IMR-90 (cell line): ENCODE results near the gene RMND1. TPM values are rescaled to one million over a fixed set of nuclear protein-coding genes. Genes with fewer than 3 reads are reported as not detected.

Experiments
- ATAC-seq: fragments of 200-7000 bp; cut with Tn5 transposase; 2 replicates; pipeline ENCODE4 v1.9.1; 2020; ENCODE audit warnings: low read depth, mild to moderate bottlenecking, moderate library complexity
- BruUV-seq: library from RNA; stranded (reverse); fragments of 400-500 nt; replicated peaks from 2 replicates; lab custom pipeline; 2021; lab: Mats Ljungman, UMichigan
- CTCF ChIA-PET: fragments of 300-600 bp; formaldehyde crosslinking; extraction: SDS; loops from one replicate; lab custom pipeline; 2021; ENCODE audit warnings: antibody characterized with exemption; lab: Yijun Ruan, JAX
- POLR2A ChIA-PET: fragments of 300-600 bp; sonication (Branson Sonifier 250); formaldehyde crosslinking; loops from one replicate; lab custom pipeline; 2022; ENCODE audit warnings: antibody characterized with exemption; ENCODE audit not compliant: unreplicated experiment; lab: Charles Lee
- DNase-seq: peaks from one replicate; pipeline ENCODE4 v3.0.0; 2013
- H2AFZ ChIP-seq: replicated peaks from 2 replicates; pipeline ENCODE3; 2013; ENCODE audit warnings: low read length, mild to moderate bottlenecking; ENCODE audit not compliant: poor library complexity
- H2AK5ac ChIP-seq: 2 replicates; pipeline ENCODE4 v1.6.1; 2013; ENCODE audit warnings: low read depth, low read length, inconsistent platforms
- H2AK9ac ChIP-seq: replicated peaks from 2 replicates; pipeline ENCODE3; 2013; ENCODE audit warnings: mild to moderate bottlenecking, low read depth, low read length, moderate library complexity; ENCODE audit not compliant: poor library complexity
- H2BK120ac ChIP-seq: 2 replicates; pipeline ENCODE4 v1.6.1; 2013; ENCODE audit warnings: low read depth, low read length, inconsistent platforms
- H2BK15ac ChIP-seq: 3 replicates; pipeline ENCODE4 v1.6.1; 2013; ENCODE audit warnings: low read depth, low read length, inconsistent platforms
- H2BK20ac ChIP-seq: 2 replicates; pipeline ENCODE4 v1.6.1; 2013; ENCODE audit warnings: low read depth, mild to moderate bottlenecking, inconsistent platforms, low read length, moderate library complexity
- H2BK5ac ChIP-seq: 2 replicates; pipeline ENCODE4 v1.6.1; 2013; ENCODE audit warnings: mild to moderate bottlenecking, low read depth, low read length, inconsistent platforms; ENCODE audit not compliant: poor library complexity, severe bottlenecking
- H3K14ac ChIP-seq: replicated peaks from 2 replicates; pipeline ENCODE4 v1.6.1; 2013; ENCODE audit warnings: low read depth, low read length, inconsistent platforms
- H3K18ac ChIP-seq: 2 replicates; pipeline ENCODE4 v1.6.1; 2013; ENCODE audit warnings: low read depth, low read length, control low read depth
- H3K23ac ChIP-seq: 2 replicates; pipeline ENCODE4 v1.6.1; 2013; ENCODE audit warnings: low read depth, low read length, inconsistent platforms
- H3K27ac ChIP-seq: 2 replicates; pipeline ENCODE4 v1.5.1; 2013; ENCODE audit warnings: mild to moderate bottlenecking, control low read depth, low read length; ENCODE audit not compliant: insufficient read depth
- H3K27me3 ChIP-seq: 2 replicates; pipeline ENCODE4 v1.6.1; 2013; ENCODE audit warnings: low read length; ENCODE audit not compliant: control insufficient read depth, insufficient read depth
- H3K36me3 ChIP-seq: 2 replicates; pipeline ENCODE4 v1.6.1; 2013; ENCODE audit warnings: low read length, mixed read lengths; ENCODE audit not compliant: control insufficient read depth, insufficient read depth
- H3K4ac ChIP-seq: 2 replicates; pipeline ENCODE4 v1.6.1; 2013; ENCODE audit warnings: low read depth, low read length, inconsistent platforms
- H3K4me1 ChIP-seq: 2 replicates; pipeline ENCODE4 v1.6.1; 2013; ENCODE audit warnings: low read length, mixed read lengths; ENCODE audit not compliant: control insufficient read depth, insufficient read depth
- H3K4me2 ChIP-seq: 2 replicates; pipeline ENCODE4 v1.6.1; 2013; ENCODE audit warnings: low read depth, mild to moderate bottlenecking, control low read depth, low read length, moderate library complexity
- H3K4me3 ChIP-seq: 2 replicates; pipeline ENCODE4 v1.5.1; 2013; ENCODE audit warnings: low read depth, mild to moderate bottlenecking, control low read depth, low read length, moderate library complexity; ENCODE audit not compliant: insufficient read depth
- H3K56ac ChIP-seq: 2 replicates; pipeline ENCODE4 v1.6.1; 2013; ENCODE audit warnings: low read length, inconsistent platforms; ENCODE audit not compliant: insufficient read depth; ENCODE audit errors: extremely low read depth
- H3K79me1 ChIP-seq, 2 experiments: 2 replicates each; pipeline ENCODE4 v1.6.1; 2013; ENCODE audit warnings: low read length in 2 of 2, inconsistent platforms in 1 of 2, low read depth in 1 of 2
- H3K9ac ChIP-seq: 2 replicates; pipeline ENCODE4 v1.6.1; 2013; ENCODE audit warnings: low read depth, low read length, control low read depth
- H3K9me1 ChIP-seq: 2 replicates; pipeline ENCODE4 v1.6.1; 2013; ENCODE audit warnings: low read length, inconsistent platforms; ENCODE audit not compliant: insufficient read depth
- H3K9me3 ChIP-seq: 2 replicates; pipeline ENCODE4 v1.6.1; 2013; ENCODE audit warnings: low read length; ENCODE audit not compliant: control insufficient read depth, insufficient read depth
- H4K20me1 ChIP-seq: 2 replicates; pipeline ENCODE4 v1.6.1; 2013; ENCODE audit warnings: low read length, inconsistent platforms; ENCODE audit not compliant: insufficient read depth
- H4K5ac ChIP-seq: 2 replicates; pipeline ENCODE4 v1.6.1; 2013; ENCODE audit warnings: mild to moderate bottlenecking, low read depth, low read length, control low read depth
- H4K8ac ChIP-seq, 2 experiments: 2 replicates each; pipeline ENCODE4 v1.6.1; 2013; ENCODE audit warnings: low read depth in 2 of 2, low read length in 2 of 2, control low read depth in 1 of 2, inconsistent platforms in 1 of 2
- H4K91ac ChIP-seq: 2 replicates; pipeline ENCODE4 v1.6.1; 2013; ENCODE audit warnings: low read depth, low read length, inconsistent platforms; ENCODE audit not compliant: insufficient read depth
- BHLHE40 ChIP-seq: fragments of 150-350 bp; IDR thresholded peaks from 2 replicates; pipeline ENCODE4 v1.6.1; 2016; ENCODE audit warnings: mild to moderate bottlenecking, low read depth, low read length
- CEBPB ChIP-seq: IDR thresholded peaks from 2 replicates; pipeline ENCODE4 v1.6.1; 2012; ENCODE audit warnings: low read depth, low read length, improper control_type of control experiment
- CHD1 ChIP-seq: IDR thresholded peaks from 2 replicates; pipeline ENCODE4 v1.6.1; 2012; ENCODE audit warnings: low read depth, low read length, improper control_type of control experiment
- CTCF ChIP-seq: conservative IDR thresholded peaks from 2 replicates; pipeline ENCODE4 v1.5.1; 2012; ENCODE audit warnings: mild to moderate bottlenecking, low read depth, low read length, improper control_type of control experiment
- ELK1 ChIP-seq: fragments of 150-350 bp; IDR thresholded peaks from 2 replicates; pipeline ENCODE4 v1.6.1; 2016; ENCODE audit warnings: low read depth, mild to moderate bottlenecking, low read length, moderate library complexity, borderline replicate concordance
- FOS ChIP-seq: fragments of 150-350 bp; IDR thresholded peaks from 2 replicates; pipeline ENCODE4 v1.6.1; 2016; ENCODE audit warnings: low read depth, low read length
- MAFK ChIP-seq: IDR thresholded peaks from 2 replicates; pipeline ENCODE4 v1.6.1; 2012; ENCODE audit warnings: low read depth, low read length, improper control_type of control experiment
- MAZ ChIP-seq: IDR thresholded peaks from 2 replicates; pipeline ENCODE4 v1.6.1; 2012; ENCODE audit warnings: low read depth, mild to moderate bottlenecking, low read length, improper control_type of control experiment, moderate library complexity, borderline replicate concordance
- MXI1 ChIP-seq: IDR thresholded peaks from 2 replicates; pipeline ENCODE4 v1.6.1; 2012; ENCODE audit warnings: low read depth, mild to moderate bottlenecking, low read length, moderate library complexity, borderline replicate concordance
- NFE2L2 ChIP-seq: fragments of 150-350 bp; IDR thresholded peaks from 2 replicates; pipeline ENCODE4 v1.6.1; 2016; ENCODE audit warnings: low read depth, mild to moderate bottlenecking, low read length
- POLR2A ChIP-seq: IDR thresholded peaks from 2 replicates; pipeline ENCODE4 v1.6.1; 2012; ENCODE audit warnings: mild to moderate bottlenecking, low read depth, low read length
- RAD21 ChIP-seq: IDR thresholded peaks from 2 replicates; pipeline ENCODE4 v1.6.1; 2012; ENCODE audit warnings: low read length, improper control_type of control experiment
- RCOR1 ChIP-seq: IDR thresholded peaks from 2 replicates; pipeline ENCODE4 v1.6.1; 2012; ENCODE audit warnings: mild to moderate bottlenecking, low read length, improper control_type of control experiment; ENCODE audit not compliant: insufficient replicate concordance
- RFX5 ChIP-seq: IDR thresholded peaks from 2 replicates; pipeline ENCODE4 v1.8.0; 2012; ENCODE audit warnings: low read depth, mild to moderate bottlenecking, low read length, moderate library complexity
- SMC3 ChIP-seq: fragments of 150-350 bp; IDR thresholded peaks from 2 replicates; pipeline ENCODE4 v1.6.1; 2016; ENCODE audit warnings: low read depth, mild to moderate bottlenecking, antibody characterized with exemption, low read length, moderate library complexity
- USF2 ChIP-seq: fragments of 150-350 bp; IDR thresholded peaks from 2 replicates; pipeline ENCODE4 v1.6.1; 2017; ENCODE audit warnings: mild to moderate bottlenecking, antibody characterized with exemption, low read length, low read depth
- whole genome bisulfite sequencing, 2 experiments: methylation state at CpG; one replicate each; pipeline versions ENCODE4 v1.1.5 to v1.1.7; 2013; ENCODE audit warnings: missing lambda C conversion rate in 2 of 2; ENCODE audit not compliant: insufficient read length in 1 of 2; ENCODE audit errors: extremely low coverage in 2 of 2; 5-methylcytosine and 5-hydroxymethylcytosine counted together
- dilution Hi-C: fragments of 300-500 bp; cut with HindIII; formaldehyde crosslinking; loops from one replicate; pipeline ENCODE4 v1.14.3; 2018; ENCODE audit warnings: low sequenced_read_pairs; ENCODE audit not compliant: unreplicated experiment
- in situ Hi-C: fragments of 300-500 bp; cut with MboI; formaldehyde crosslinking; loops from 3 replicates; pipeline ENCODE4 v1.14.3; 2019; ENCODE audit warnings: low sequenced_read_pairs, inconsistent platforms, mixed read lengths
- intact Hi-C: fragments of 100-400 bp; cut with micrococcal nuclease; formaldehyde crosslinking; loops from 2 replicates; pipeline ENCODE4 v1.10.0; 2022
- polyA plus RNA-seq, 3 experiments: library from polyadenylated mRNA; depleted of rRNA; stranded (reverse); fragments of >200 nt; gene quantifications; 2 replicates each; pipeline ENCODE4 v1.2.3, GENCODE V29; 2012; ENCODE audit warnings: low replicate concordance in 1 of 3
- total RNA-seq: library from RNA; depleted of rRNA; stranded (reverse); fragments of >200 nt; gene quantifications from 2 replicates; pipeline ENCODE4 v1.2.3, GENCODE V29; 2012

The RMND1 gene
- total and polyA plus RNA-seq, 2 of the 4 experiments (the other 2 are of a cell fraction), result 13.1 to 24.6 TPM

GRCh38 chr6:151399679-151400078 lies 52.2 kb downstream of the RMND1 start:
- POLR2A ChIA-PET, result no interaction called here
- Histone ChIP-seq H3K27me3 (no peaks in the 10 kb centered on the region), H3K27ac (no peak overlapping the region), H3K4me1 (peaks cover 4% of the 10 kb centered on the region; the same call in 1 of the 2 replicates), H2AK5ac (no peak overlapping the region), H3K56ac (no peak overlapping the region), H2BK15ac (no peak overlapping the region), H2BK20ac (no peak overlapping the region), H3K23ac (no peak overlapping the region), H3K9ac (no peak overlapping the region), H3K79me1 (peaks cover 4 to 49% of the 10 kb centered on the region in 2 experiments; a peak in 3 of 4 replicates), H3K4me2 (no peak overlapping the region), H3K36me3 (peaks cover 9% of the 10 kb centered on the region), H4K91ac (no peak overlapping the region), H2BK120ac (no peak overlapping the region), H3K9me3 (no peaks in the 10 kb centered on the region), H3K18ac (no peak overlapping the region), H4K8ac (no peak overlapping the region), H3K9me1 (peaks cover 5% of the 10 kb centered on the region; the same call in 1 of the 2 replicates), H3K14ac (no peak overlapping the region), H2AK9ac (no peak overlapping the region), H2AFZ (no peak overlapping the region), H4K20me1 (peaks cover 70% of the 10 kb centered on the region), H2BK5ac (no peak overlapping the region), H3K4me3 (no peak overlapping the region), H4K5ac (no peak overlapping the region), H3K4ac (no peak overlapping the region)
- intact Hi-C loops, result no loop called here
- in situ Hi-C loops, result no loop called here
- CTCF ChIA-PET, result no interaction called here
- BruUV-seq, result no TSS peak
- 100% methylated on average over 1 of the region's 3 CpGs; no CpG with 5 or more reads in 1 of the 2 experiments for WGBS, 2 experiments
- ATAC-seq, result no peak
- DNase-seq, result no peak
- no peak for TF ChIP-seq MAFK
- no peak for TF ChIP-seq ELK1
- no peak for TF ChIP-seq MAZ
- TF ChIP-seq RFX5, result no peak
- TF ChIP-seq NFE2L2, result no peak
- no peak for TF ChIP-seq BHLHE40
- no peak for TF ChIP-seq RCOR1
- no peak for TF ChIP-seq MXI1
- TF ChIP-seq FOS, result no peak
- no peak for TF ChIP-seq CEBPB
- TF ChIP-seq SMC3, result no peak
- no peak for TF ChIP-seq POLR2A
- no peak for TF ChIP-seq CHD1
- TF ChIP-seq RAD21, result no peak
- TF ChIP-seq USF2, result no peak
- TF ChIP-seq CTCF, result no peak
- dilution Hi-C loops, result no loop called here
